Measurements from ENCODE around the gene OR10G4.
"Not testable (repeated sequence)": the region's sequence is repeated elsewhere in the genome, so short reads cannot be mapped to it uniquely, and the experiment has no call there.

OR10G4 gene, protein sequence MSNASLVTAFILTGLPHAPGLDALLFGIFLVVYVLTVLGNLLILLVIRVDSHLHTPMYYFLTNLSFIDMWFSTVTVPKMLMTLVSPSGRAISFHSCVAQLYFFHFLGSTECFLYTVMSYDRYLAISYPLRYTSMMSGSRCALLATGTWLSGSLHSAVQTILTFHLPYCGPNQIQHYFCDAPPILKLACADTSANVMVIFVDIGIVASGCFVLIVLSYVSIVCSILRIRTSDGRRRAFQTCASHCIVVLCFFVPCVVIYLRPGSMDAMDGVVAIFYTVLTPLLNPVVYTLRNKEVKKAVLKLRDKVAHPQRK

DNA sequence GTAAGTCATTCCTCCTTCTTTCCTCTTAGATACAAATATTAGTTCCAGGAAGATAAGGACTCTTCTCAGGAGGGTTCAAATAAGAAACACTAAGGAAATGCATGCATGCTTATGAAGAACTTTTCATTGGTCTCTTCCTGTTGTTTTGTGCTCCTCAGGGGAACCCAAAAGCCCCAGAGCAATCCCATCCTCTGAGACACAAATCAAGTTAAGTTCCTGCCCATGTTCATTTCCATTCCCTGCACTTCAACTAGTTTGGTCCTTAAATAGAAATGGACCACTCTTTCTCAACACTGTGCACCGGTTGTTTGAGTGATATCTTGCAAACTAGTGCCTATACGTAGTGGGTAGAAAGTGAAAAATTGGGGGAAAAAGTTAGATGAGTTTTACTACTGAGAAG is at the start of gene OR10G4:
OR10G4 (plus strand) TSS at position 301 of the 400 bp plus-strand sequence. CDS start 2,578 bp downstream, outside the sequence.
- H3K4me1 Mint-ChIP-seq, result no peaks in the 10 kb centered on the region
- H3K27ac Mint-ChIP-seq, result no peak within 1 kb of the TSS
- no peak within 1 kb of the TSS for H3K4me3 Mint-ChIP-seq
- peaks cover 4% of the 10 kb centered on the region for H3K27me3 Mint-ChIP-seq
- DNase-seq (ENCODE audit: low spot score in 2 of 2) (no peak), ATAC-seq (ENCODE audit: low read depth) (no peak)
- H3K9me3 Mint-ChIP-seq, result no peaks in the 10 kb centered on the region
- no peaks in the 10 kb centered on the region for H3K36me3 Mint-ChIP-seq

DNA sequence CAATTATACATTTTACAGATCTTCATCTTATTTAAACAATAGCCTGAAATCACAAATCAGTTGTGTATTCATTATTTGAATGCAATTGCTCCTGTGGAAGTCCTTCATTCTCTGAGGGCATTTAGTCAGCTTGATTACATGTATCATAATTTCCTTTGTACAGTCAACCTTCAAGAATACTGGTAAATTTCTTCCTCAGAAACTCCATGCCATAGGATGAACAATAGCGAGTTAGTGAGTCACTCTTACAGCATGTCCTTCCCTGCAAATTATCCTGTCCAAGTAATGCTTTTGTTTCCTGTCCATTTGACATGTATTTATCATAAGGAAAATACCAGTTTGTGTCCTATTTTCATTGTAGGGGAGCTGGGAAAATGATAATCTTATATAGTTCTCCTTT is 39.0 kb upstream of the OR10G4 start:
- Mint-ChIP-seq H3K27ac (no peak overlapping the region), H3K4me1 (no peaks in the 10 kb centered on the region), H3K27me3 (no peaks in the 10 kb centered on the region), H3K4me3 (no peak overlapping the region), H3K36me3 (no peaks in the 10 kb centered on the region), H3K9me3 (peaks cover 8% of the 10 kb centered on the region)
- no peak for ATAC-seq (ENCODE audit: low read depth)
- DNase-seq (ENCODE audit: low spot score in 2 of 2), result no peak

DNA sequence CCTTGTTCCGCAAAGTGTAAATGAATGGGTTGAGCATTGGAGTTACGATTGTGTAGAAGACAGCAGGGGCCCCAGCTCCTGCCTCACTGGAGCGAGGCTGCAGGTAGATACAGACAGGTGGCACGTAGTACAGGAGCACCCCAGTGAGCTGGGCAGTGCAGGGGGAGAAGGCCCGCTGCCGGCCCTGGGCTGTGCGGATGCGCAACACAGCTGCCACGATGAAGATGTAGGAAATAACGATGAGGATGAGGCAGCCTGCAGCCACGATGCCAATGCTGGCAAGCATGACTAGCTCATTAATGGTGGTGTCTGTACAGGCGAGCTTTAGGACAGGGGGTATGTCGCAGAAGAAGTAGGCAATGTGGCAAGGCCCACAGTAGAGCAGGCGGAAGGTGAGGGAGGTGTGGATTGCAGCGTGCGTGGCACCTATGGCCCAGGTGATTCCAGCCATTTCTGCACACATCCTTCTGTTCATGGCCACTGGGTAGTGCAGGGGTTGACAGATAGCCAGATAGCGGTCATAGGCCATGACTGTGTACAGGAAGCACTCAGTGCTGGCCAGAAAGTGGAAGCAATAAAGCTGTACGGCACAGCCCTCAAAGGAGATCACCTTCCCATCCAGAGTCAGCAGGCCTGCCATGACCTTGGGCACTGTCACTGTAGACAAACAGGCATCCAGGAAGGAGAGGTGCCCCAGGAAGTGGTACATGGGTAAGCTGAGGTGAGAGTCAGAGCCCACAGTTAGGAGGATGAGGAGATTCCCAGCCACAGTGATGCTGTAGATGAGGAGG is 35.8 kb upstream of the OR10G4 start:
- Mint-ChIP-seq H3K4me3 (no peak overlapping the region), H3K36me3 (no peaks in the 10 kb centered on the region), H3K27ac (no peak overlapping the region), H3K4me1 (no peaks in the 10 kb centered on the region), H3K9me3 (peaks cover 2% of the 10 kb centered on the region), H3K27me3 (no peaks in the 10 kb centered on the region)
- ATAC-seq (ENCODE audit: low read depth) (no peak), DNase-seq (ENCODE audit: low spot score in 2 of 2) (no peak)

DNA sequence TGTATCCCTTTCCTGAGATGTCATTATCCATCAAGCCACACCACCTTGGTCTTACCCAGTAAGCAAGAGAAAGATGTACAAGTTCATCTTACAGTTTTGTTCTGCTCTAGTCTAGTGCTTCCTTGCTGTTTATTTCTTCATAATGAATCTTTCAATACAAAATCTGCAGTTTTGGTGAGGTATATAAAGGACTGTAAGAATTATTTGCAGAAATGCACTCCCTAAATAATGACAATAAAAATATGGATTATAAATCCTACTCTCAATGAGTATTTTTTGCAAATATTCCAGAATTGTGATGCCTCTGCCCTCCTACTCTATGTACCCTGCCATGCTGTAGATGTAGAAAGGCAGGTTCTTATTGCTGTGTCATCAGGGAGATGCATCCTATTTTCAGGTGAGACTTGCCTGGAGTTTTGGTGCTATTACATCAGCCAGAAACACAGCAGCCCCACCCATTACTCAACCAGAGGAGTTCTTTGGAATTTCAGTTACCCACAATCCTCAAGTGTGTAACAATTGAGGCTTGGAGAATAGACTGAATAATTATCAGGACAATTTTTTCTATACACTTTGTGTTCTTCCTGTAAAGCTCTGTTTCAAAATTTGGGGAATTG is 35.0 kb upstream of the OR10G4 start, which contains the start of gene OR10S1:
OR10S1 (minus strand) TSS at position 51 of the 617 bp plus-strand sequence. CDS start 117 bp downstream, outside the sequence.
- Mint-ChIP-seq H3K27me3 (no peaks in the 10 kb centered on the region), H3K4me3 (no peak within 1 kb of the TSS), H3K9me3 (peaks cover 4% of the 10 kb centered on the region), H3K36me3 (no peaks in the 10 kb centered on the region), H3K27ac (no peak within 1 kb of the TSS), H3K4me1 (no peaks in the 10 kb centered on the region)
- ATAC-seq (ENCODE audit: low read depth) (no peak), DNase-seq (ENCODE audit: low spot score in 2 of 2) (no peak)

DNA sequence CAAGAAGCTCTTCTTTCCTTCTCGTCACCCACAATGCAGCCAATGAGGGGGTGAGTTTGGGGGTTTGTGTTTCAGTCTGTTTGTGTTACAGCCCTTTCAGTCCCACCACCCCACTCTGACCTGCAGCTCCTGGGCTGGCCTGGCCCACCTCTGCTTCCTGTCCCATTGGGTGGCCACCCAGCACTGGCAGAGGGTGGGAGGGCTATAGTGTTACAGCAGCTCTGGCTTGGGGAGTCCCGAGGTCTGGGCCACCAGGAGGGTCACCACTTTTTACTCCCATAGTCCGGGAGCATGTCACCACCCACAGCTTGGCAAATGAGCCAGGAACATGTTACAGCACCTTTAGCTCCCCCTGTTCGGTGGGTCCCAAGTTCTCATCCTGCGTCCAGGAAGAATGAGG is 33.5 kb upstream of the OR10G4 start:
- Mint-ChIP-seq H3K36me3 (no peaks in the 10 kb centered on the region), H3K4me1 (no peaks in the 10 kb centered on the region), H3K4me3 (no peak overlapping the region), H3K9me3 (peaks cover 9% of the 10 kb centered on the region), H3K27me3 (peaks cover 3% of the 10 kb centered on the region), H3K27ac (no peak overlapping the region)
- ATAC-seq (ENCODE audit: low read depth) (no peak), DNase-seq (ENCODE audit: low spot score in 2 of 2) (no peak)

DNA sequence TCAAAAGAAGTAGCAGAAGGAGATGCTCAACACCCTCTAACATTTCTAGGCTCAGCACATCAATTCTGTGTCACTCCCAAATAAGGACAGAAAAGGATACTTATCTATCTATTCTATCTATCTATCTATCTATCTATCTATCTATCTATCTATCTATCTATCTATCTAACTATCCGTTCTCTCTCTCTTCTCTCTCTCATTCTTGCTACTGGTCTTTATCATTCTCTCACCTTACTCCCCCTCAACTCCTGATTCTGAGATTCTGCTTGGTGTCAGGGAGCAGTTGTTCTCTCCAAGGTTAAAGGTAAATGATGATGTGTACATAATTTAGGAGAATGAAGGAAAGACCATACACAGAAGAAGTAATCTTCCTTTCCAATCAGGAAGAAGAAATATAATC is 17.7 kb upstream of the OR10G4 start, which contains the start of gene OR10G6:
OR10G6 (minus strand) TSS at position 43 of the 400 bp plus-strand sequence; CDS start at position 43, 0 bp downstream.
- H3K27ac Mint-ChIP-seq, result no peak within 1 kb of the TSS
- no peak within 1 kb of the TSS for H3K4me3 Mint-ChIP-seq
- H3K9me3 Mint-ChIP-seq, result no peaks in the 10 kb centered on the region
- no peaks in the 10 kb centered on the region for H3K36me3 Mint-ChIP-seq
- H3K4me1 Mint-ChIP-seq, result no peaks in the 10 kb centered on the region
- DNase-seq (ENCODE audit: low spot score in 2 of 2), result no peak
- H3K27me3 Mint-ChIP-seq, result peaks cover 1% of the 10 kb centered on the region
- no peak for ATAC-seq (ENCODE audit: low read depth)

DNA sequence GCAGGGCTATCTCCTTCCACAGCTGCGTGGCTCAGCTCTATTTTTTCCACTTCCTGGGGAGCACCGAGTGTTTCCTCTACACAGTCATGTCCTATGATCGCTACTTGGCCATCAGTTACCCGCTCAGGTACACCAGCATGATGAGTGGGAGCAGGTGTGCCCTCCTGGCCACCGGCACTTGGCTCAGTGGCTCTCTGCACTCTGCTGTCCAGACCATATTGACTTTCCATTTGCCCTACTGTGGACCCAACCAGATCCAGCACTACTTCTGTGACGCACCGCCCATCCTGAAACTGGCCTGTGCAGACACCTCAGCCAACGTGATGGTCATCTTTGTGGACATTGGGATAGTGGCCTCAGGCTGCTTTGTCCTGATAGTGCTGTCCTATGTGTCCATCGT is 3.0 kb downstream of the OR10G4 start:
- ATAC-seq (ENCODE audit: low read depth); H3K27me3 Mint-ChIP-seq; H3K27ac Mint-ChIP-seq; H3K4me3 Mint-ChIP-seq; H3K4me1 Mint-ChIP-seq; H3K36me3 Mint-ChIP-seq; DNase-seq (ENCODE audit: low spot score in 2 of 2); H3K9me3 Mint-ChIP-seq: not testable (repeated sequence)

DNA sequence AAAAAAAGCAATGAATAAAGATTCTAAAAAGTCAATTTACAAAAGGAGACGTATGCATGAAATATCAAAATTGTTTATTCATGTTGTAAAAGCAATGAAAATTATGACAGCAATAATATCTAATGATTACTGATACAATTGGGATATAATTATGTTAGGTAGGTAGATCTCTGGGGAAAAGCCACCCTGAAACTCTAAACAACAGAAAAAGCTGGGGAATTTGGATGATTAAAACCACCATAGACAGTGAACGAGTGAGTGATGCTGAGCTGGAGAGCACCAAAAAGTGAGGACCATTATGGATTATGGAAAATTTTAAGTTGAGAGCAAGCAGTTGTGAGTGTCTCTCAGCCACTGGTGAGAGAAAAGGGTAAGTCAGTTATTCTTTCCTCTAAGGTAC is 13.7 kb downstream of the OR10G4 start, which contains the start of gene OR10G8:
OR10G8 (plus strand) TSS at position 301 of the 400 bp plus-strand sequence. CDS start 2,825 bp downstream, outside the sequence.
- Mint-ChIP-seq H3K36me3 (no peaks in the 10 kb centered on the region), H3K27me3 (no peaks in the 10 kb centered on the region), H3K9me3 (no peaks in the 10 kb centered on the region), H3K4me3 (no peak within 1 kb of the TSS), H3K27ac (no peak within 1 kb of the TSS), H3K4me1 (no peaks in the 10 kb centered on the region)
- DNase-seq (ENCODE audit: low spot score in 2 of 2) (no peak), ATAC-seq (ENCODE audit: low read depth) (no peak)

DNA sequence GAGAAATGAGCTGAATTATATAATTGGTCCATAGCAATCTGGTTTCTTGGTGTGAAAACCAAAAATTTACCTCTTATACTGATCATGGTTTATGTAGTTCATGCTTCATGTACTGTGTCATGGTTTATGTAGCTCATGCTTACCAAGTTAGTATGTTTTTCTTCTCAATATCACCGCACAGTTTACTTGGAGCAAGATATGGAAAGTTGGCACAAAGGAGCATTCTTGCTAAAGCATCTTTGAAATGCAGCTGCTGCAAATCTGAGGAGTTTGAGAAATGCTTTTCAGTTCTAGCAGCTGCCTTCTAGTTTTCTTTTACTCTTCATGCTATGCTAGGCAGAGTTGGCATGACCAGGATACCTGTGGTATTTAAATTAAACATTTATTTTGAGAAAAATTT is 23.9 kb downstream of the OR10G4 start:
- Mint-ChIP-seq H3K4me1 (no peaks in the 10 kb centered on the region), H3K36me3 (no peaks in the 10 kb centered on the region), H3K27ac (no peak overlapping the region), H3K4me3 (no peak overlapping the region), H3K9me3 (no peaks in the 10 kb centered on the region), H3K27me3 (peaks cover 2% of the 10 kb centered on the region)
- ATAC-seq (ENCODE audit: low read depth) (no peak), DNase-seq (ENCODE audit: low spot score in 2 of 2) (no peak)

DNA sequence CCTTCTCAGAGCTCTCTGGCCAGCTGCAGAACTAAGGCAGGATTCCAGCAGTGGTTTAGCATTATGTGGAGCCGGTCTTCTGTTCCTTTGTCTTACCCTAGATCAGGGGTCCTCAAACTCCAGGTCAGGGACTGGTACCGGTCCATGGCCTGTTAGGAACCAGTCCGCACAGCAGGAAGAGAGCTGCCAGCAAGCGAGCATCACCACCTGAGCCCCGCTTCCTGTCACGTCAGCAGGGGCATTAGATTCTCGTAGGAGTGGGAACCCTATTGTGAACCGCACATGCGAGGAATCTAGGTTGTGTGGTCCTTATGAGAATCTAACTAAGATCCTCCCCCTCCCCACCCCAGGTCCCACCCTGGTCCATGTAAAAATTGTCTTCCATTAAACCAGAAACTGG is 26.8 kb downstream of the OR10G4 start:
- Mint-ChIP-seq H3K9me3 (no peaks in the 10 kb centered on the region), H3K4me1 (no peaks in the 10 kb centered on the region), H3K36me3 (no peaks in the 10 kb centered on the region), H3K27ac (no peak overlapping the region), H3K27me3 (peaks cover 2% of the 10 kb centered on the region), H3K4me3 (no peak overlapping the region)
- ATAC-seq (ENCODE audit: low read depth) (no peak), DNase-seq (ENCODE audit: low spot score in 2 of 2) (no peak)

DNA sequence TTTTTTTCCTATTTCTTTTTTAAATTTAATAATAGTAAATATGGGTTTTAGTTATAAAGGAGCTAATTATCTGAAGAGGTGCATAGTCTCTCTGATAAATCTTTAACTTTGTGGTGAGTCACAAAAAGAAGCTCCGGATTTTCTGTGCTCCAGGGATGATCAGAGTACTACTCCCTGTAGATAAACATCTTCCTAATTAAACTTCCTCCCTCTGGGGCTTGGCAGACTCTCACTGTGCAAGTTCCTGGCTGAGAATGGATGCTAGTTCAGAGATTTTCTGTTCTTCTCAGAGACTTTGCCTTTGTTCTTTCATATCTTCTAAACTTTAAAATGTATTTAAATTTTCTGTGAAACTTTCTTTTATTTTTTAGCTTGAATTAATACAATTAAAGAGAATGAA is 28.5 kb downstream of the OR10G4 start, which contains the start of gene OR10G7:
OR10G7 (minus strand) TSS at position 72 of the 400 bp plus-strand sequence. CDS start 2,324 bp downstream, outside the sequence.
- Mint-ChIP-seq H3K27ac (no peak within 1 kb of the TSS), H3K27me3 (peaks cover 2% of the 10 kb centered on the region), H3K4me1 (no peaks in the 10 kb centered on the region), H3K9me3 (no peaks in the 10 kb centered on the region), H3K4me3 (no peak within 1 kb of the TSS), H3K36me3 (no peaks in the 10 kb centered on the region)
- ATAC-seq (ENCODE audit: low read depth), result no peak
- no peak for DNase-seq (ENCODE audit: low spot score in 2 of 2)

DNA sequence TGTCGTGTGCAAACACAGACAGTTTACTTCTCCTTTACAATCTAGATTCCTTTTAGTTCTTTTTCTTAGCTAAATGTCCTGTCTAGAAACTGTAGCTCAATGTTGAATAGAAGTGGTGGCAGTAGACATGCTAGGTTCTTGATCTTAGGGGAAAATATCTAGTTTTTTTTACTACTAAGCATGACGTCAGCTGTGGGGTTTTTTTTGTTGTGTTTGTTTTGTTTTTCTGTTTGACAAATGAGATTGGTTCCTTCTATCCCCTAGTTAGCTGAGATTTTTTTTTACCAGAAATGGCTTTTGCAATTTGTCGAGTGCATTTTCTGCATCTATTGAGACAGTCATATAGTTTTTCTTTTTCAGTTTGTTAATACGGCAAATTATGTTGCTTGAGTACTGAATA is 30.6 kb downstream of the OR10G4 start:
- Mint-ChIP-seq H3K27me3 (peaks cover 5% of the 10 kb centered on the region), H3K9me3 (no peaks in the 10 kb centered on the region), H3K4me1 (no peaks in the 10 kb centered on the region), H3K27ac (no peak overlapping the region), H3K36me3 (no peaks in the 10 kb centered on the region), H3K4me3 (no peak overlapping the region)
- no peak for DNase-seq (ENCODE audit: low spot score in 2 of 2)
- no peak for ATAC-seq (ENCODE audit: low read depth)

DNA sequence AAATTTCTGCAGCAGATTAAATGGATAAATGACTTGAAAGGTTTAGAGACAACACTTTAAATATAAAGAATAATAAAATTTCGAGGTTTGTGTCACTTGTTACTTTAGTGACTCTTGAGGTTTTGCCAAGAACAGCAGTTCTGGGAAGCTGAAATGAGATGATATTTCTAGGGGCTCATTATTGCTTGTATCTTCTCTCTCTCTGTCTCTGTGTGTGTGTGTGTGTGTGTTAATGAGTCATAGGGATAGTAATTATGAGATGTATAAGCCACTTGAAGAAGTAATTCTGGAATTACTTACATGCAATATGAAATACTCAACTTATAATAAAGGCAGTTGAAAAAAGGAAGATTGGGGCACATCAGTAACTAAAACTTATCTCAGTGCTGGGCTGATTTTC is 38.0 kb downstream of the OR10G4 start:
- H3K9me3 Mint-ChIP-seq, result no peaks in the 10 kb centered on the region
- ATAC-seq (ENCODE audit: low read depth), result no peak

DNA sequence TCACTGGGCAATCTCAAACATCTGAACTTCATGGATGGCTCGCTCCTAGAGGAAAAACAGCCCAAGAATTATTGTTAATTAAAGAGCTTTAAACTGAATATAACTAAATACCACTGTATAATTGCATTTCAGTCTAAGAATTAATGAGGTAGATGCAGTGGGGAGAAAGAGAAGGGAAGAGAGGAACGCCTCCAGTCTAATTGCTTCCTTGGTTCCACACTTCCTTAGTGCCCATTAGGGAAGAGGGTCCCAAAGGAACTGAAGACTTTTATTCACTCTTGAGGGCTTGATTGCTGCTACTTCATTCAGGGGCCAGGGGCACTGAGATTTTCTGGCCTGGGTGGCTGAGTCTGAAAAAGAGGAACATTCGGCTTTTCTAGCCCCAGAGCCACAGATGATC is 40.2 kb downstream of the OR10G4 start:
- H3K4me1 Mint-ChIP-seq, result no peaks in the 10 kb centered on the region
- no peak for DNase-seq (ENCODE audit: low spot score in 2 of 2)
- H3K27ac Mint-ChIP-seq, result no peak overlapping the region
- no peak overlapping the region for H3K4me3 Mint-ChIP-seq
- H3K27me3 Mint-ChIP-seq, result peaks cover 2% of the 10 kb centered on the region
- no peak for ATAC-seq (ENCODE audit: low read depth)
- H3K36me3 Mint-ChIP-seq, result no peaks in the 10 kb centered on the region
- H3K9me3 Mint-ChIP-seq, result no peaks in the 10 kb centered on the region

More for the DNA sequence above, 38.0 kb downstream of the OR10G4 start:
- no peak for DNase-seq (ENCODE audit: low spot score in 2 of 2)
- Mint-ChIP-seq H3K27me3 (peaks cover 5% of the 10 kb centered on the region), H3K36me3 (no peaks in the 10 kb centered on the region), H3K4me3 (no peak overlapping the region), H3K4me1 (no peaks in the 10 kb centered on the region), H3K27ac (no peak overlapping the region)
